Stimulated activated CD8-positive, alpha-beta memory T cell treated with anti-CD3 and anti-CD28 coated beads, Interleukin-4, amount 100 ng/mL, for 1 hour (primary cell): Measurements from ENCODE around the gene DNPH1.

ENCODE experiments used
- DNase-seq, 2 donors: peaks; one replicate each; pipeline ENCODE4 v3.0.0-alpha.2; 2020; ENCODE audit warnings: low read depth in 2 of 2, low spot score in 1 of 2

The DNPH1 gene

GRCh38 chr6:43228951-43229802 is at the start of gene DNPH1:
Gene DNPH1, minus strand, starts transcription at chr6:43229481. Its CDS starts 25 bp downstream, at chr6:43229456.
- DNase-seq: peak; percentile 42 to 56

- DNase-seq: no peak
These were observed 49.3 kb upstream of the DNPH1 start for GRCh38 chr6:43278524-43279078.

- DNase-seq: no peak
These were observed 48.6 kb upstream of the DNPH1 start for GRCh38 chr6:43277643-43278523.

- no peak for DNase-seq
These were observed 48.0 kb upstream of the DNPH1 start for GRCh38 chr6:43277306-43277642.

GRCh38 chr6:43276577-43277305 is 47.5 kb upstream of the DNPH1 start:
- no peak for DNase-seq

- no peak for DNase-seq
These were observed 46.7 kb upstream of the DNPH1 start for GRCh38 chr6:43275801-43276576.

GRCh38 chr6:43274916-43275597 is 45.8 kb upstream of the DNPH1 start:
- peak in 1 of 2 donors; percentile 10 for DNase-seq

- DNase-seq: no peak
These were observed 45.0 kb upstream of the DNPH1 start for GRCh38 chr6:43274127-43274915.

- no peak for DNase-seq
These were observed 44.4 kb upstream of the DNPH1 start for GRCh38 chr6:43273707-43274106.

- no peak for DNase-seq
These were observed 42.7 kb upstream of the DNPH1 start for GRCh38 chr6:43271944-43272343.

GRCh38 chr6:43271103-43271815 is 42.0 kb upstream of the DNPH1 start:
- no peak for DNase-seq

- DNase-seq: no peak
These were observed 40.2 kb upstream of the DNPH1 start for GRCh38 chr6:43269273-43270007.

- no peak for DNase-seq
These were observed 39.5 kb upstream of the DNPH1 start for GRCh38 chr6:43268782-43269272.

GRCh38 chr6:43268355-43268700 is 39.0 kb upstream of the DNPH1 start:
- DNase-seq: no peak

GRCh38 chr6:43267619-43268354 is 38.5 kb upstream of the DNPH1 start:
- DNase-seq: no peak

GRCh38 chr6:43265564-43265963 is 36.3 kb upstream of the DNPH1 start:
- DNase-seq: no peak

- DNase-seq: no peak
These were observed 35.4 kb upstream of the DNPH1 start for GRCh38 chr6:43264599-43265145.
